GM18507 (cell line): ENCODE data around the gene RTCB.

Experiments
- DNase-seq: peaks from one replicate; pipeline ENCODE4 v3.0.0; 2011; ENCODE audit warnings: low read depth; ENCODE audit not compliant: insufficient read length; ENCODE audit errors: extremely low spot score
- FAIRE-seq: peaks from 2 replicates; lab custom pipeline; 2011; peaks lifted over from hg19 to GRCh38; lab: Jason Lieb, UNC

Gene RTCB

GRCh38 chr22:32411829-32412592 is at the start of gene RTCB:
Gene RTCB (minus strand): TSS chr22:32412247. CDS start chr22:32412156, 91 bp downstream.
- FAIRE-seq, result peak; percentile 97
- DNase-seq, result peak; percentile 64

DNA sequence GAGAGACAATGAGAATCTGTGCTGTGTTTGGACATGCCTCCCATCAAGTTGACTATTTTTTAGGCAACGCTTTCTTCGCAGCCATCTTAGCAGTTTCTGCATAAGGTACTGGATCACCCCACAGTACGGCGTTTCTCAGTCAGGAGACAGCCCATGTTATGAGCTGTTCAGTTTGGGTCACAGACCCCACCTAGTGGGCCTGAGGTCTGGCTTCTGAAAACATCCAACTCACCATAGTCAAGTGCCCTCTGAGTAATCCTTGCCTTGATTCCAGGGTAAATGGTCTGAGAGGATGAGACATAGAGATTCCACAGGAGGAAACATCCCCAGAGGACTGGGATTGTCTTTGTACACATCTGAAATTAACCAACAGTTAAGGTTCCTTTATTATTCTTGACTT is 45.0 kb upstream of the RTCB start:
- DNase-seq (no peak), FAIRE-seq (no peak)

DNA sequence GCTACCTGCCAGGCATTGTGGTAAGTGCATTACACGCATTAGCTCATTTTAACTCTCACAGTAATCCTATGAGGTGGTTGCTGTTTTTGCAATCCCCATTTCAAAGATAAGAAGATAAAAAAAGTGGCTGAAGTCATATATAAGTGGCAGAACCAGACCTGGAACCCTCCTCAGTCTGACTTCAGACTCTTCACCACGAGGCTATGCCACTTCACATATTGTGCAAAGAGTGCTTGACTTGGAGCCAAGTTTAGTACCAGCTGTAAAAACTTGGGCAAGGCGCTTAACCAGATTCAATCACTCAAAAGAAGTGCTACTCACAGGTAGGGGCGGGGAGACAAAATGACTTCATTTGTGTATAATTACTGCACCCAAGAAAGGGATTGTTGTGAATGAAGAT is 36.9 kb upstream of the RTCB start:
- DNase-seq, result no peak
- no peak for FAIRE-seq

- no peak for DNase-seq
- FAIRE-seq, result no peak
Measured at GRCh38 chr22:32446321-32446720, 34.3 kb upstream of the RTCB start.

GRCh38 chr22:32444068-32444467 is 32.0 kb upstream of the RTCB start:
- DNase-seq, result peak; percentile 1
- peak; percentile 9 for FAIRE-seq

- FAIRE-seq, result no peak
- no peak for DNase-seq
Measured at GRCh38 chr22:32430352-32430751, 18.3 kb upstream of the RTCB start.

- DNase-seq, result no peak
- FAIRE-seq, result no peak
Measured at GRCh38 chr22:32426881-32427280, 14.8 kb upstream of the RTCB start.

DNA sequence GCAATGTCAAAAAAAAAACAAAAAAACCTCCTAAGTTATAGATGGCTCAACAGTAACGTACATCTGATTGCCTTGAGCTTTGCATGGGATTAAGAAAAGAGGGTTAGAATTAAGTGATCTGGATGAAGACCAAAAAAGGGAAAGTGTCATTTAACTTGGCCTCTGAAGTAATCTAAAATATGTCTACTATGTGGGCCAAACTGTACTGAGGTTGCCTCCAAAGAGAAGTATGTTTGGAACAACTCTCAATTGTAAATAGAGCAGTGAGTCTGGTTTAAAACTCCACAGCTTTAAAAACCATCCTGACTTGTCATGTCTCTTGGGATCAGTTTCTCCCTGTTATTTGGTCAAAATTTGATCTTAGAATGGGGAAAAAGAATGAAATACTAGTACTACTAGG is 11.6 kb upstream of the RTCB start:
- DNase-seq (no peak), FAIRE-seq (no peak)

- FAIRE-seq (no peak), DNase-seq (no peak)
Measured at GRCh38 chr22:32422062-32422461, 10.0 kb upstream of the RTCB start.

- no peak for FAIRE-seq
- no peak for DNase-seq
Measured at GRCh38 chr22:32421484-32421883, 9.4 kb upstream of the RTCB start.

DNA sequence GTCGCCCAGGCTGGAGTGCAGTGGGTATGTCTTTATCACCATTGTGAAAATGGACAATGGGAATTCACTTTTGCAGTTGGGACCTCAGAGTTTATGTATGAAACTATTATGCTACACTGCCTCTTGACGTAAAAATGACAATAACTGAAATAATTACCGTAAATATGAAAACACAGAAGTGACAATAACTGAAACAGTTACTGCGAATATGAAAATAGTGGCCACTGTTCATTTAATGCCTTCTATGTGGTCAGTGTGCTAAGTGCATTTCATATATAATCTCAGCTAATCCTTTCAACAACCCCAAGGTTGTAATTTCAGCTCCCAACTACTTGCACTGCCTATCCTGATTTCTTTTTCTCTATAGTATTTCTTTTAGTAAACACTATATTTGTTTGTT is 5.9 kb upstream of the RTCB start:
- no peak for FAIRE-seq
- DNase-seq, result no peak

GRCh38 chr22:32416556-32417085 is 4.6 kb upstream of the RTCB start:
- FAIRE-seq, result no peak

GRCh38 chr22:32414191-32414590 is 2.1 kb upstream of the RTCB start:
- DNase-seq (no peak), FAIRE-seq (no peak)

More at GRCh38 chr22:32416556-32417085, 4.6 kb upstream of the RTCB start:
- no peak for DNase-seq

GRCh38 chr22:32413719-32414118 is 1.7 kb upstream of the RTCB start:
- FAIRE-seq (no peak), DNase-seq (no peak)

GRCh38 chr22:32411402-32411801 is 645 bp downstream of the RTCB start:
- DNase-seq, result no peak
- FAIRE-seq, result peak; percentile 21

DNA sequence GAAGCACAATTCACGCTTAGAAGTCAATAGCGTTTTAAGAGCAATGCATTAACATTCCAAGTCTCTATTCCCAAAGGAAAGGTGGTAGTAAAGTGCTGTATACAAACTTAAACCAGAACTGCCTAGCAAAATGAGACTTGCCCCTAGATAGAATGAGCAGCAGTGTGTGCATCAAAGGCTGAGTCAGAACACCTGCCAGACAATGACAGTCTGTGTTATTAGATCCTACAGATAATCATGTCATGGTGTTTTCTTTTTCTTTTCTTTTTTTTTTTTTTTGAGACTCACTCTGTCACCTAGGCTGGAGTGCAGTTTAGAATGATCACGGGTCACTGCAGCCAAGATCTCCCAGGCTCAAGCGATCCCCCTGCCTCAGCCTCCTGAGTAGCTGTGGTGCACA is 1.6 kb downstream of the RTCB start:
- DNase-seq, result no peak
- FAIRE-seq, result no peak

DNA sequence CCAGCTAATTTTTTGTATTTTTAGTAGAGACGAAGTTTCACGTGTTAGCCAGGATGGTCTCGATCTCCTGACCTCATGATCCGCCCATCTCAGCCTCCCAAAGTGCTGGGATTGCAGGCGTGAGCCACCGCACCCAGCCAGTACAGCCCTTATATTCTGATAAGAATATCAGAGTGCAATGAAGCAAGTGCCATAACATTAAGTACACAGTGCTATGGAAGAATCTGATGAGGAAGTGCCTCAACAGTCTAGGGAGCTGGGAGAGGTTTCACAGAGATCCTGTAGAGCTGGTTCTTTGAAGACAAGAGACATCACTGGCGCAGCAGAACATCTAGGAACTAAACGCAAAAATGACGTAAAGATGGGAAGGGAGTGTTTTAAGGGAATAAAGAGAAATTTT is 2.1 kb downstream of the RTCB start:
- DNase-seq (no peak), FAIRE-seq (no peak)

DNA sequence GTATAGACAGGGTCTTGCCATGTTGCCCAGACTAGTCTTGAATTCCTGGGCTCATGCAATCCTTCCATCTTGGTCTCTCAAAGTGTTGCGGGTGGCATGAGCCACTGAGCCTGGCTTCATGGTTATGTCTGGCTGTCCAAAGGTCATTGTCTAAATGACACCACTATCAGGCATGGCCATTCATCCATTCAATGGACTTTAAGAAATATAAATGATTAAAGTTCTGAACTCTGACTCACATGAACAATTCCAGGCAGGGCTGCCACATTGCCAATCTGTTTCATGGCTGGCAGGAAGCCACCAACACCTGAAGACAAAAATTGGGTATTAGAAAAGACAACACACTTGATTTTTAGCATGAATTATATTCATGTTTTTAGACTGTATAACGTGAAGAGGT is 4.1 kb downstream of the RTCB start:
- FAIRE-seq, result no peak
- DNase-seq, result no peak

- no peak for DNase-seq
- peak; percentile 93 for FAIRE-seq
Measured at GRCh38 chr22:32407312-32407711, 4.7 kb downstream of the RTCB start.

- DNase-seq, result no peak
- no peak for FAIRE-seq
Measured at GRCh38 chr22:32404021-32404420, 8.0 kb downstream of the RTCB start.

- FAIRE-seq (no peak), DNase-seq (no peak)
Measured at GRCh38 chr22:32401486-32401885, 10.6 kb downstream of the RTCB start.
